Kidney epithelial cell (primary cell): ENCODE measurements around the gene HTRA2. TPM values are rescaled to one million over a fixed set of nuclear protein-coding genes. Genes with fewer than 3 reads are reported as not detected.

Experiments used
- DNase-seq: peaks from one replicate; pipeline ENCODE4 v3.0.0-alpha.2; 2010; ENCODE audit warnings: low read depth
- H3K27me3 ChIP-seq: 2 replicates; pipeline ENCODE4 v1.6.0; 2011; ENCODE audit warnings: low read length; ENCODE audit not compliant: control insufficient read depth, insufficient read depth
- H3K36me3 ChIP-seq: 2 replicates; pipeline ENCODE4 v1.5.1; 2011; ENCODE audit warnings: low read length; ENCODE audit not compliant: control insufficient read depth, insufficient read depth
- H3K4me3 ChIP-seq: 2 replicates; pipeline ENCODE4 v1.5.1; 2011; ENCODE audit warnings: low read depth, mild to moderate bottlenecking, control low read depth, low read length
- total RNA-seq: library from RNA; depleted of rRNA; stranded (reverse); fragments of >200 nt; gene quantifications from 2 replicates; pipeline ENCODE4 v1.2.3, GENCODE V29; 2015
- TF ChIP-seq, protein P1 (sequence below): IDR thresholded peaks from 2 replicates; pipeline ENCODE4 v1.5.1; 2011; ENCODE audit warnings: mild to moderate bottlenecking, moderate library complexity, low read length, control low read depth, inconsistent platforms; ENCODE audit not compliant: insufficient read depth, poor library complexity, severe bottlenecking

The HTRA2 gene
- total RNA-seq, 1 donor from 2014 or later = 35.1 TPM

DNA sequence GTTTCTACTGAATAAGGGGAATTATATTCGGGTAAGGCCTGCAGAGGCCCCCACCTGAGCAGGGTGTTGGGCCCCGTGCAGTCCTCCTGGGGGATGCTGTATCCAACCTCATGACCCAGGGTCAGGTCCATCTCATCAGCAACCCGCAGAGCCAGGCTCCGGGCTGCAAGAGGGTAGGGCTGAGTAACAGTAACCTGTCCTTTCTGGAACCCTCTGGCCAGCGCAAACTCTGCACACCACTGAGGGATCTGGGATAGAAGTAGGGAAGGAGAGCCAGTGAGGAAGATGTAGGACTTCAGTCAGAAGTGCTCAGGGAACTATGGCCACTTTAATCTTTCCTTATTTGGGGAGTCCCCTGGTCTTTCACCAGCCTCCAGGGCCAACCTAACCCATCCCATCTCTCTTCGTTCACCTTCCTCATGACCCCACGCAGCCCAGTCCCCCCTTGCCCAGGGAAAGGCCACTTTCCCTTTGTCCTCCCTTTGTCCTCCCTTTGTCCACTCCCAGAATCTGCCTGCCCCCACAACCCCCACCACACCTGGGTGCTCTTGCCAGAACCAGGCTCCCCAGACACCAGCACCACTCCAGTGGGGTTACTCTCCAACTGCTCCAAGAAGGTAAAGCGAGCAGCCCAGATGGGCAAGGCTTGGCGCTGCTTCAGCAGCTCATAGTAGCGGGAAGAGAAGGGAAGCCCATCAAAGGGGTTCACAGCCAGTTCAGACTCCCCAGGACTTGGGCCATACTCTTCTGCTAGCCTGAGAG is 4.6 kb upstream of the HTRA2 start:
- TF ChIP-seq, protein P1, sequence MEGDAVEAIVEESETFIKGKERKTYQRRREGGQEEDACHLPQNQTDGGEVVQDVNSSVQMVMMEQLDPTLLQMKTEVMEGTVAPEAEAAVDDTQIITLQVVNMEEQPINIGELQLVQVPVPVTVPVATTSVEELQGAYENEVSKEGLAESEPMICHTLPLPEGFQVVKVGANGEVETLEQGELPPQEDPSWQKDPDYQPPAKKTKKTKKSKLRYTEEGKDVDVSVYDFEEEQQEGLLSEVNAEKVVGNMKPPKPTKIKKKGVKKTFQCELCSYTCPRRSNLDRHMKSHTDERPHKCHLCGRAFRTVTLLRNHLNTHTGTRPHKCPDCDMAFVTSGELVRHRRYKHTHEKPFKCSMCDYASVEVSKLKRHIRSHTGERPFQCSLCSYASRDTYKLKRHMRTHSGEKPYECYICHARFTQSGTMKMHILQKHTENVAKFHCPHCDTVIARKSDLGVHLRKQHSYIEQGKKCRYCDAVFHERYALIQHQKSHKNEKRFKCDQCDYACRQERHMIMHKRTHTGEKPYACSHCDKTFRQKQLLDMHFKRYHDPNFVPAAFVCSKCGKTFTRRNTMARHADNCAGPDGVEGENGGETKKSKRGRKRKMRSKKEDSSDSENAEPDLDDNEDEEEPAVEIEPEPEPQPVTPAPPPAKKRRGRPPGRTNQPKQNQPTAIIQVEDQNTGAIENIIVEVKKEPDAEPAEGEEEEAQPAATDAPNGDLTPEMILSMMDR = no peak
- no peak for DNase-seq
- H3K36me3 ChIP-seq = peaks cover 4% of the 10 kb centered on the region
- H3K4me3 ChIP-seq = no peak overlapping the region
- no peaks in the 10 kb centered on the region for H3K27me3 ChIP-seq

DNA sequence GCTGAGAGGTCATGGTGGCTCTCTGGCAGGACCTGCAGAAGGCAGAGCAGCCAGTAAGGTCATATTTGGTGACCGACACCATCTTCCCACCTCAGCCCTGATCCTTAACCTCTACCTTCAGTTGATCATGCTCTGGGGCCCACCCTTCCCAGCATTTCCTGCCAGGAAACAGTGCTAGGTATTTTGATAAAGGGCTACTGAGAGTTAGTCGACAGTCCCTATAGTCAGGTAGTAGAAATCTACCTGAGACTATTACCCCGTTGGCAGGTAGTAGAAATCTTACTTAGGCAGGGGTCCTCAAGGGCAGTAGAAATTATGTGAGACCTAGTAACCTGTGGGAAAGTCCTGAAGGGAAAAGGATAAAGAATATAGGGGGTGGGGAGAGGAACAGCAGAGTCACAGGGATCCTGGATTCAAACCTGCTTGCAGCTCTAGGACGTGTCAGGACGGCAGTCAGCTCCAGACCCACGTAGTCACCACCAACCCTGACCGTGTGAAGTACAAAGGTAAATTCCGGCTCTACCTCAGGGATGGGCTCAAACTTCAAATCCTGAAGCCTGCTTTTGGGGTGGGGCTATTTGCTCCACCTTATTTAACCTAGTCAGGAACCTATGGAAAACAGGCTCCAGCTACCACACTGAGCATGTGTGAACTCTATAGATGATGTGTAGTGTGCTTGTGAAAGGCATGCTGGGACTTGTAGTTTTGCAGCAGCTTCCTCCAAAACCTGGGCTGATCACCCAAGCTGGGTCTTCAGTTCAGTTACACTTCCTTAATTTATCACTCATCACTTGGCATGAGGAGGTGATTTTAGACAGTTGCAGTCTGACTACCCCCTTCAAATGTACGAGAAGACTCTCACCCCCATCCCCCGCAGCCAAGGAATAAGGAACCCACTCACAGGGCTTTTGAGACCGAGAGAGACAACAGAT is 3.8 kb upstream of the HTRA2 start, which contains the start of gene DQX1:
Gene DQX1, minus strand, starts transcription at position 515 of the 932 bp plus-strand sequence. Its CDS starts 502 bp downstream, at position 13.
- H3K36me3 ChIP-seq = peaks cover 4% of the 10 kb centered on the region
- no peaks in the 10 kb centered on the region for H3K27me3 ChIP-seq
- TF ChIP-seq, protein P1 = no peak
- no peak for DNase-seq
- H3K4me3 ChIP-seq = no peak within 1 kb of the TSS

DNA sequence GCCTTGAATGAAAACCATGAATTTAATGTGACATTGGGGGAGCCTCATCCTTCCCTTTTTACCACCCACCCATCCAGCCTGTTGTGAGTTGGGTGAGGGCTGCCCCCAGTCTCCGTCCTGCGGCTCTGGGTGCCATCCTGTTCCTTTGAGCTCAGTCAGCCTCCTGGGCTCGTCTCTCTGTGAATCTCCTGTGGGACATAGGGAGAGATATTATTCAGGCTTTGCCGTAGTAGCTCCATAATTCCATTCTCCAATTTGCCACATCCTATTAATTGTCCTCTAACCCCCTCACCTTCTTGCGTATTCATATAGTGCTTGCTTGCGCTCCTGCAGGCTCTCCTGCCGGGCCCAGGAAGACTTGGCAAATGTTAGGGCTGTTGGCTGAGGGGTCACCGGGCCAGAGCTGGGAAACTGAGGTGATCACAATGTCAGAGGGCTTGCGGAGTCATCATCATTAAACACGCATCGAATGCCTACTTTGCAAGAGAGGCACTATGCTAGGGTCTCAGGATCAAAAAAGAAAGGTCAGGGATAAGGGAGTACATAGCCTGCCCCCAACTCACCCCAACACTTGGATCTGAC is 3.0 kb upstream of the HTRA2 start:
- peaks cover 4% of the 10 kb centered on the region for H3K36me3 ChIP-seq
- TF ChIP-seq, protein P1 = no peak
- DNase-seq = no peak
- H3K4me3 ChIP-seq = no peak overlapping the region
- no peaks in the 10 kb centered on the region for H3K27me3 ChIP-seq

DNA sequence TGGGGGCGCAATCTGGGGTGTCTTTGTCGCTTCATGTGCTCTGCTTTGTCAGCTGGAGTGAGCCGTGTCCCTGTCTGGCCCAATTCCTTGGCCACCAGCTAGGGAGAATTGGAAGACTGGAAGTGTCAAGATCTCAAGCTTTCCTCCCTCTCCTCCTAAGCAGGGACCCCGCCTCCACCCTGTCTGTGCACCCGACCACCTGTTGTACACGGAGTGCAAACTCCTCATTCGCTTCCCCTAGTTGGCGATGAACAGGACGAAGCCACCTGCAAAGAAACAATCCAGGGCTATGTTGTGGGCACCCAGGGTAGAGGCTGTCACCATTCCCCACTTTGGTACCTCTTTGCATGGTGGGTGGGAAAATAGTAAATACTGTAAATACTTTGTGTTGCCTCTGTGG is 2.0 kb upstream of the HTRA2 start:
- no peak overlapping the region for H3K4me3 ChIP-seq
- peaks cover 4% of the 10 kb centered on the region for H3K36me3 ChIP-seq
- H3K27me3 ChIP-seq = no peaks in the 10 kb centered on the region
- TF ChIP-seq, protein P1 = no peak
- DNase-seq = no peak

DNA sequence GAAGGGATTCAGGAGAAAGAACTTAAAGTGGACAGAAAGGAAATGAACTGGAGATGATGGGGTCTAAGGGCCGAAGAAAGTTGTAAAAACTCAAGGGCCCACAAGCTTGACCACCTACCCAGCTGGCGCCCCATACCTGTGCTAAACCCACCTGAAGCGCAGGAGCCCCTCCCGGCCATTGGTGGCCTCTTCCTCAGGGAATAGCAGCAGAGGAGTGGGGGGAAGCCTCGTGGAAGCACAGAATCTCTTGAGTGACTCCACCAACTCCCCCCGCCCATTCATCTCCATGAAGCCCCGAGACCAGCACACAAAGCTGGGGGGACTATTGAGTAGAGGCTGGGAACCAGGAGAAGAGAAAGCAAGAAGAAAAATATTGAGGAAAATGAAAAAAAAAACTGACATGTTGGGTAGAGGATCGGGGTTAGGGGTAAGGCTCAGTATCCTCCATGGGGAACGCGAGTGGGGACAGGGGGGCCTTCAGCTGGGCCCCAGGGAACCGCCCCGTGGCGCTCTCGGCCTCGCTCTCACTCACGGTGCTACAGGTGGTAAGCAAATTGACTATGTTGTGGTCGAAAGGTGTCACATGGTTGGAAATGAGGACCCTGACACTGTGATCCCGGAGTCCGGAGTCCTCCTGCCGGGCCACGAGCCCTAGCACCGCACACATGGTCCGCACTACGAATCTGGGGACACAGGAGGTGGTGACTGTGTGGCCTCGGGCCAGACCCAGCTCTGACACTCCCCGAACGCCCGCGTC is 955 bp upstream of the HTRA2 start:
- peaks cover 4% of the 10 kb centered on the region for H3K36me3 ChIP-seq
- TF ChIP-seq, protein P1 = peak; percentile 3
- DNase-seq = no peak
- H3K4me3 ChIP-seq = peak overlapping the region; percentile 62
- no peaks in the 10 kb centered on the region for H3K27me3 ChIP-seq
